ENCODE results near the gene ENDOU. TPM values are rescaled to one million over a fixed set of nuclear protein-coding genes. Genes with fewer than 3 reads are reported as not detected.
A peak's percentile ranks its signal among the peaks of the same experiment; 100 is the strongest.
"Not testable (repeated sequence)": the region's sequence is repeated elsewhere in the genome, so short reads cannot be mapped to it uniquely, and the experiment has no call there.

Gene ENDOU
- total and polyA plus RNA-seq, 5 experiments from 2014 or later = not detected

GRCh38 chr12:47689215-47689614 lies 36.1 kb downstream of the ENDOU start:
- POLR2A ChIA-PET = no interaction called here
- ATAC-seq (no peak), DNase-seq (no peak)
- Mint-ChIP-seq H3K4me3 (no peak overlapping the region), H3K36me3 (peaks cover 0 to 70% (median 38%) of the 10 kb centered on the region in 3 donors), H3K4me1 (peaks cover 0 to 6% (median 2%) of the 10 kb centered on the region in 4 donors), H3K9me3 (no peaks in the 10 kb centered on the region), H3K27me3 (no peaks in the 10 kb centered on the region), H3K27ac (peak overlapping the region in 1 of 10 donors; percentile 25)

DNA sequence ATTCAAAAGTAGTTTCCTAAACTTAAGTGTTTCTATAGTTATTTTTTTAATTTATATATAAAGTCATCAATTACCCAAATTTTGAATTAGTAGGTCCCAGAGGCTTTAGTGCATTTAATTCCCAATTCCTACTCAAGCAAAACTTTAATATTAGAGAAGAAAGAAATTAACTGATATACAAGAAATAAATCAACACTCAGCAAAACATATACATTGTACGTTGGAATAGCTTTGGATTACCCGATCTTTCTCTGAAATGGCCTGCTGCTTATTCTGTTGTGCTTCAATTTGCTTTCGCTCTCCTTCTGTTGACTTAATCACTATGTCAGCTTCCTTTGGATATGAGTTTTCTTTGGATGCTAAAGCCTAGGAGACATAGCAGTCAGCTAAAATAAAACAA lies 37.7 kb downstream of the ENDOU start:
- peaks cover 5 to 66% (median 26%) of the 10 kb centered on the region in 3 donors for H3K36me3 Mint-ChIP-seq
- H3K27me3 Mint-ChIP-seq = no peaks in the 10 kb centered on the region
- DNase-seq (no peak), ATAC-seq (no peak)
- H3K9me3 Mint-ChIP-seq = no peaks in the 10 kb centered on the region
- H3K4me3 Mint-ChIP-seq = no peak overlapping the region
- H3K4me1 Mint-ChIP-seq = peaks cover 5 to 13% (median 9%) of the 10 kb centered on the region in 4 donors
- POLR2A ChIA-PET = no interaction called here
- H3K27ac Mint-ChIP-seq = no peak overlapping the region

- no peaks in the 10 kb centered on the region for H3K9me3 Mint-ChIP-seq
- H3K4me3 Mint-ChIP-seq = no peak overlapping the region
- H3K36me3 Mint-ChIP-seq = peaks cover 5 to 65% (median 18%) of the 10 kb centered on the region in 3 donors
- H3K4me1 Mint-ChIP-seq = peaks cover 6 to 14% (median 7%) of the 10 kb centered on the region in 4 donors
- POLR2A ChIA-PET = interaction anchor here (0.6 to 0.7 kb wide), 2 partner anchors 246 to 277 kb away, joined by 3 to 8 read pairs; no protein-coding TSS in a partner anchor
- ATAC-seq (peak; percentile 64 to 68), DNase-seq (peak in 6 of 10 donors; percentile 30 to 57 (median 36))
- peak overlapping the region in 1 of 10 donors; percentile 25 for H3K27ac Mint-ChIP-seq
- H3K27me3 Mint-ChIP-seq = no peaks in the 10 kb centered on the region
Measured at GRCh38 chr12:47686645-47687240, 38.5 kb downstream of the ENDOU start.

DNA sequence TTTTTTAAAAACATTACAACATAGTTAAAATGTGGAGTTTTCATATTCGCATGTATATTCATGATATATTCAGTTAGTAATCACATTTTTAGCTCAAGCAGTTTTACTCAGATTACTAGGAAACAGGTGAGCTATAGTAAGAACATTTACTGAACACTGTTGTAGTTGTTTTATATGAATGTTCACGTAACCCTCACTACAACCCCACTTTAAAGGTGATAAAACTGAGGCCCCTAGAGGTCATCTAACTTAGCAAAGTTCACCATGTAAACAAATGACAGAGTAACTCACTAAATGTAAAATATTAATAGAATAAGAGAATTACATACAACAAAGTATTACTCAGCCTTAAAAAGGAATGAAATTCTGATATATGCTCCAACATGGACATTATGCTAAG lies 45.5 kb downstream of the ENDOU start:
- Mint-ChIP-seq H3K4me1 (peaks cover 21 to 46% (median 26%) of the 10 kb centered on the region in 4 donors), H3K9me3 (no peaks in the 10 kb centered on the region), H3K4me3 (no peak overlapping the region), H3K27ac (no peak overlapping the region), H3K36me3 (peaks cover 5 to 90% (median 47%) of the 10 kb centered on the region in 3 donors), H3K27me3 (no peaks in the 10 kb centered on the region)
- DNase-seq (no peak), ATAC-seq (no peak)
- POLR2A ChIA-PET = no interaction called here

DNA sequence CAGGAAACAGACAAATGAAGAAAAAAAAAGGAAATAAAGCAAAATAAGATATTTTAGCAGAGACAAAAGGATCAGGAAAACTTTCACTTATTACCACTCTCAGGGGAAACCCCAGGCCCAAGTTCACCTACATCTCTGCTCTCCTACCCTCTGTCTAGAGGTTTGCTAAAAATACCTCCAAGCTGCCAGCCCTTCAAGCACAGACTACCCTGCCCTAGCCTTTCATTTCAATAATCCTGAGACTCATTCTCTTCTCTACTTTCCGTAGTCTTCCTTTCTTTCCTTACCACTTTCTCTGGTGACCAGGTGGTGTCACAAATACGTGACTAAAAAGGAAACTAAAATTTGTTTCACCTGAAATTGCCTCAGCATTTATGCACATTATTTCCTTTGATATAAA lies 53.2 kb downstream of the ENDOU start:
- no peaks in the 10 kb centered on the region for H3K27me3 Mint-ChIP-seq
- ATAC-seq = no peak
- H3K27ac Mint-ChIP-seq = peak overlapping the region in 4 of 10 donors; percentile 8 to 68 (median 14)
- POLR2A ChIA-PET = no interaction called here
- peaks cover 10 to 24% (median 21%) of the 10 kb centered on the region in 4 donors for H3K4me1 Mint-ChIP-seq
- DNase-seq = no peak
- H3K36me3 Mint-ChIP-seq = peaks cover 10 to 82% (median 49%) of the 10 kb centered on the region in 3 donors
- H3K9me3 Mint-ChIP-seq = no peaks in the 10 kb centered on the region
- no peak overlapping the region for H3K4me3 Mint-ChIP-seq

DNA sequence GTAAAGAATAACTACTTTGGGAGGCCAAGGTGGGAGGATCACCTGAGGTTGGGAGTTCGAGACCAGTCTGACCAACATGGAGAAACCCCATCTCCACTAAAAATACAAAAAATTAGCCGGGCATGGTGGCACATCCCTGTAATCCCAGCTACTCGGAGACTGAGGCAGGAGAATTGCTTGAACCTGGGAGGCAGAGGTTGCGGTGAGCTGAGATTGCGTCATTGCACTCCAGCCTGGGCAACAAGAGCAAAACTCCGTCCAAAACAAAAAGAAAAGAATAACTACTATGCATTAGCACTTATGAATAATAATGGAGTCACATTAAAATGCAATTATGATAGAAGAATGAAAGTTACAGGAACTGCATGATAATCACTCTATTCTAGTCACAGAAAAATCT lies 57.4 kb downstream of the ENDOU start:
- H3K9me3 Mint-ChIP-seq, H3K4me1 Mint-ChIP-seq, ATAC-seq, POLR2A ChIA-PET, DNase-seq, H3K27me3 Mint-ChIP-seq, H3K4me3 Mint-ChIP-seq: not testable (repeated sequence)
- Mint-ChIP-seq H3K27ac (peak overlapping the region in 2 of 10 donors; percentile 4 to 25), H3K36me3 (peaks cover 19 to 79% (median 37%) of the 10 kb centered on the region in 3 donors)

Other genes with a start within 250 kb of the ENDOU start
- gene RPAP3, start 19.5 kb downstream of the ENDOU start, total RNA-seq = 10 to 100 TPM; 41.5 to 41.8 TPM
- gene RPAP3, start 19.5 kb downstream of the ENDOU start, polyA plus RNA-seq = 10 to 100 TPM; 34.6 to 38.7 (median 36.0) TPM
- gene RAPGEF3, start 33.4 kb upstream of the ENDOU start, total RNA-seq = under 1 TPM; 0.63 to 0.65 TPM
- gene RAPGEF3, start 33.4 kb upstream of the ENDOU start, polyA plus RNA-seq = under 1 TPM; 0.08 to 0.27 (median 0.12) TPM
- 10 to 100 TPM; 11.5 to 12.8 TPM for gene SLC48A1, start 47.7 kb upstream of the ENDOU start, total RNA-seq
- gene SLC48A1, start 47.7 kb upstream of the ENDOU start, polyA plus RNA-seq = 10 to 100 TPM in 1 of 3 donors, 1 to 10 TPM in 2; 9.4 to 11.6 (median 9.7) TPM
- 100 to 1,000 TPM; 160 to 165 TPM for gene HDAC7, start 94.4 kb upstream of the ENDOU start, total RNA-seq
- gene HDAC7, start 94.4 kb upstream of the ENDOU start, polyA plus RNA-seq = 10 to 100 TPM; 10.2 to 30.5 (median 14.3) TPM
- under 1 TPM; 0.49 to 0.73 TPM for gene VDR, start 179.5 kb upstream of the ENDOU start, total RNA-seq
- not detected for gene VDR, start 179.5 kb upstream of the ENDOU start, polyA plus RNA-seq
- 10 to 100 TPM; 31.4 to 35.9 TPM for gene TMEM106C, start 238.1 kb upstream of the ENDOU start, total RNA-seq
- 10 to 100 TPM; 37.0 to 52.8 (median 51.4) TPM for gene TMEM106C, start 238.1 kb upstream of the ENDOU start, polyA plus RNA-seq